Upper lobe of left lung (tissue), 4 donors: ENCODE results near the gene SLC12A2.

Experiments used
- EP300 ChIP-seq, 4 donors: sonication (generic); formaldehyde crosslinking; IDR thresholded peaks; one replicate each; pipeline ENCODE4 v1.5.1; 2017; ENCODE audit warnings: antibody characterized with exemption in 4 of 4, control low read depth in 2 of 4
- POLR2A ChIP-seq, 4 donors: fragments of 450-650 bp; IDR thresholded peaks; one replicate each; pipeline ENCODE4 v1.5.1; 2016 to 2017; ENCODE audit warnings: antibody characterized with exemption in 4 of 4, mild to moderate bottlenecking in 2 of 4
- POLR2AphosphoS5 ChIP-seq, 2 donors: sonication (generic); formaldehyde crosslinking; IDR thresholded peaks; one replicate each; pipeline ENCODE4 v1.5.1; 2017; ENCODE audit warnings: antibody characterized with exemption in 2 of 2
- TF ChIP-seq, protein P1 (sequence below), 6 experiments: fragments of 450-650 bp in 4 of 6; fragments of 200-600 bp in 2 of 6; sonication (generic) in 2 of 6; IDR thresholded peaks; one replicate each; pipeline ENCODE4 v1.5.1; 2016 to 2019; ENCODE audit warnings: antibody characterized with exemption in 6 of 6

DNA sequence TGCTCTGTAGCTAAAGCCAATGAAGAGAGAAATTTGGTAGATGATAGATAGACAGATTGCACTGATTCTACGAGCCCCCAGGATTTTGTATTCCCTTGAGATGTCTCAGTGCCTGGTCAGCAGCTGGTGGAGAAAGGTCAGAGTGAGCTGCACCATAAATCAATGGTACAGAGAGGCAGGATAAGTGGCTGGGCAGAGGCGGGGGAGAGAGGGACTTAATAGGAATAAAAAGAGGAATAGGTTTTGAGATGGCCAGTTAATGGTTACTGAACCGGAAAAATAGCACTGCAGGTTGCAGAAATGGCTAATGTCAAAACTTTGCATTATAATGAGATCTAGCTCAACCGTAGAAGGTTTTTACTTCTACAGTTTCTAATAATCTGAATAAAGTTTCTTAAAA is 47.9 kb upstream of the SLC12A2 start:
- TF ChIP-seq, protein P1, sequence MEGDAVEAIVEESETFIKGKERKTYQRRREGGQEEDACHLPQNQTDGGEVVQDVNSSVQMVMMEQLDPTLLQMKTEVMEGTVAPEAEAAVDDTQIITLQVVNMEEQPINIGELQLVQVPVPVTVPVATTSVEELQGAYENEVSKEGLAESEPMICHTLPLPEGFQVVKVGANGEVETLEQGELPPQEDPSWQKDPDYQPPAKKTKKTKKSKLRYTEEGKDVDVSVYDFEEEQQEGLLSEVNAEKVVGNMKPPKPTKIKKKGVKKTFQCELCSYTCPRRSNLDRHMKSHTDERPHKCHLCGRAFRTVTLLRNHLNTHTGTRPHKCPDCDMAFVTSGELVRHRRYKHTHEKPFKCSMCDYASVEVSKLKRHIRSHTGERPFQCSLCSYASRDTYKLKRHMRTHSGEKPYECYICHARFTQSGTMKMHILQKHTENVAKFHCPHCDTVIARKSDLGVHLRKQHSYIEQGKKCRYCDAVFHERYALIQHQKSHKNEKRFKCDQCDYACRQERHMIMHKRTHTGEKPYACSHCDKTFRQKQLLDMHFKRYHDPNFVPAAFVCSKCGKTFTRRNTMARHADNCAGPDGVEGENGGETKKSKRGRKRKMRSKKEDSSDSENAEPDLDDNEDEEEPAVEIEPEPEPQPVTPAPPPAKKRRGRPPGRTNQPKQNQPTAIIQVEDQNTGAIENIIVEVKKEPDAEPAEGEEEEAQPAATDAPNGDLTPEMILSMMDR (IDR thresholded peaks at IDR 0.05): no peak
- TF ChIP-seq POLR2A (IDR thresholded peaks at IDR 0.05) (no peak), POLR2AphosphoS5 (IDR thresholded peaks at IDR 0.05) (no peak), EP300 (IDR thresholded peaks at IDR 0.05) (no peak)
